Right lobe of liver (tissue), 6 donors: ENCODE results near the gene SSTR5. TPM values are rescaled to one million over a fixed set of nuclear protein-coding genes. Genes with fewer than 3 reads are reported as not detected.

ENCODE experiments used
- ATAC-seq, 4 donors: fragments of 200-7000 bp; cut with Tn5 transposase; one replicate each; pipeline ENCODE4 v1.9.1; 2020; ENCODE audit warnings: mild to moderate bottlenecking in 4 of 4, moderate library complexity in 4 of 4
- DNase-seq, 3 donors: peaks; one replicate each; pipeline ENCODE4 v3.0.0-alpha.2; 2020
- H3K27ac ChIP-seq, 3 donors: fragments of 200-600 bp; one replicate each; pipeline ENCODE4 v1.8.0; 2022
- H3K27me3 ChIP-seq, 2 donors: fragments of 200-600 bp; one replicate each; pipeline ENCODE4 v1.8.0; 2022
- H3K36me3 ChIP-seq, 4 donors: fragments of 200-600 bp; sonication (generic) in 1 of 4; one replicate each; pipeline versions ENCODE4 v1.5.1 to v1.8.0; 2017 to 2022; ENCODE audit warnings: control low read depth in 1 of 4
- H3K4me1 ChIP-seq, 4 donors: fragments of 200-600 bp; sonication (generic) in 1 of 4; one replicate each; pipeline versions ENCODE4 v1.5.1 to v1.8.0; 2017 to 2022; ENCODE audit warnings: control low read depth in 1 of 4
- H3K4me3 ChIP-seq, 3 donors: fragments of 200-600 bp; one replicate each; pipeline ENCODE4 v1.8.0; 2022
- H3K9me3 ChIP-seq, 4 donors: fragments of 200-600 bp; sonication (generic) in 1 of 4; one replicate each; pipeline versions ENCODE4 v1.5.1 to v1.8.0; 2017 to 2022; ENCODE audit warnings: control low read depth in 1 of 4
- CTCF ChIP-seq, 4 donors: fragments of 200-600 bp in 3 of 4; fragments of 450-650 bp in 1 of 4; IDR thresholded peaks; one replicate each; pipeline versions ENCODE4 v1.5.1 to v1.8.0; 2016 to 2022; ENCODE audit warnings: antibody characterized with exemption in 4 of 4, mild to moderate bottlenecking in 2 of 4
- POLR2A ChIP-seq: fragments of 450-650 bp; IDR thresholded peaks from one replicate; pipeline ENCODE4 v1.6.1; 2017; ENCODE audit warnings: antibody characterized with exemption, mild to moderate bottlenecking
- WGBS: methylation state at CpG from one replicate; pipeline ENCODE4 v1.1.6; 2018; ENCODE audit warnings: low coverage, low lambda C conversion rate; ENCODE audit not compliant: insufficient coverage; ENCODE audit errors: missing lambda C conversion rate; 5-methylcytosine and 5-hydroxymethylcytosine counted together
- intact Hi-C, 2 donors: fragments of 100-400 bp; cut with DNase I; formaldehyde crosslinking; loops; one replicate each; pipeline versions ENCODE4 v1.11.2 to v1.14.1; 2022
- total RNA-seq, 6 experiments: library from RNA; depleted of rRNA in 2 of 6; stranded (reverse); fragments of >200 nt in 2 of 6; fragmentation: NEBNext Ultra II Directional in 3 of 6; extraction: Animal tissue kit (Norgen Biotek cat#: 25700) in 3 of 6; gene quantifications; one replicate each; pipeline versions ENCODE4 v1.1.0 to v1.2.4, GENCODE V29; 2016 to 2023
- donor health status: DM: no; HTN: yes; CAD: no.
- donor health status: DM: no; HTN: no; CAD: no.
- donor health status: DM: no; HTN: no; CAD: no.
- donor health status: DM: no; HTN: yes; CAD: no.
- donor health status: DM: no; HTN: yes; CAD: no.

The SSTR5 gene
- total RNA-seq, 6 experiments from 2014 or later = not detected

- Histone ChIP-seq H3K4me3 (no peak overlapping the region), H3K9me3 (no peaks in the 10 kb centered on the region), H3K27ac (no peak overlapping the region), H3K4me1 (no peaks in the 10 kb centered on the region), H3K27me3 (no peaks in the 10 kb centered on the region), H3K36me3 (no peaks in the 10 kb centered on the region)
- intact Hi-C loops = no loop called here
- ATAC-seq (no peak), DNase-seq (no peak)
- no peak for TF ChIP-seq POLR2A
- TF ChIP-seq CTCF (IDR thresholded peaks at IDR 0.05) = no peak
- WGBS = no CpG with 5 or more reads among the region's 18 CpGs
Observed at GRCh38 chr16:1124291-1124690, 51.7 kb downstream of the SSTR5 start.

GRCh38 chr16:1124795-1125194 is 52.2 kb downstream of the SSTR5 start:
- no peak overlapping the region for H3K27ac ChIP-seq
- no peaks in the 10 kb centered on the region for H3K9me3 ChIP-seq
- no peaks in the 10 kb centered on the region for H3K27me3 ChIP-seq
- ATAC-seq = no peak
- no peaks in the 10 kb centered on the region for H3K4me1 ChIP-seq
- DNase-seq = no peak
- WGBS = no CpG with 5 or more reads among the region's 11 CpGs
- no peaks in the 10 kb centered on the region for H3K36me3 ChIP-seq
- no peak overlapping the region for H3K4me3 ChIP-seq
- TF ChIP-seq POLR2A (no peak), CTCF (IDR thresholded peaks at IDR 0.05) (no peak)
- intact Hi-C loops = no loop called here

- ATAC-seq (no peak), DNase-seq (no peak)
- Histone ChIP-seq H3K4me1 (no peaks in the 10 kb centered on the region), H3K36me3 (no peaks in the 10 kb centered on the region), H3K4me3 (no peak overlapping the region), H3K9me3 (no peaks in the 10 kb centered on the region), H3K27ac (no peak overlapping the region), H3K27me3 (no peaks in the 10 kb centered on the region)
- no CpG with 5 or more reads among the region's 18 CpGs for WGBS
- TF ChIP-seq POLR2A (no peak), CTCF (IDR thresholded peaks at IDR 0.05) (no peak)
- intact Hi-C loops = no loop called here
Observed at GRCh38 chr16:1125471-1125870, 52.9 kb downstream of the SSTR5 start.

- Histone ChIP-seq H3K27ac (no peak overlapping the region), H3K4me3 (no peak overlapping the region), H3K36me3 (no peaks in the 10 kb centered on the region), H3K27me3 (no peaks in the 10 kb centered on the region), H3K9me3 (no peaks in the 10 kb centered on the region), H3K4me1 (no peaks in the 10 kb centered on the region)
- intact Hi-C loops = no loop called here
- no peak for TF ChIP-seq CTCF (IDR thresholded peaks at IDR 0.05)
- TF ChIP-seq POLR2A = no peak
- 25% methylated on average over 2 of the region's 17 CpGs for WGBS
- no peak for ATAC-seq
- no peak for DNase-seq
Observed at GRCh38 chr16:1126044-1126443, 53.5 kb downstream of the SSTR5 start.

- TF ChIP-seq POLR2A (no peak), CTCF (IDR thresholded peaks at IDR 0.05) (no peak)
Observed at GRCh38 chr16:1126586-1126985, 54.0 kb downstream of the SSTR5 start.

More at GRCh38 chr16:1126586-1126985, 54.0 kb downstream of the SSTR5 start:
- DNase-seq (no peak), ATAC-seq (no peak)
- H3K36me3 ChIP-seq = no peaks in the 10 kb centered on the region
- H3K27ac ChIP-seq = no peak overlapping the region
- H3K9me3 ChIP-seq = no peaks in the 10 kb centered on the region
- H3K4me3 ChIP-seq = no peak overlapping the region
- H3K27me3 ChIP-seq = no peaks in the 10 kb centered on the region
- WGBS = 28% methylated on average over 4 of the region's 10 CpGs
- H3K4me1 ChIP-seq = no peaks in the 10 kb centered on the region
- intact Hi-C loops = no loop called here
